ENCODE results near the gene RFX7.
"Not testable (repeated sequence)": the region's sequence is repeated elsewhere in the genome, so short reads cannot be mapped to it uniquely, and the experiment has no call there.

RFX7 gene

GRCh38 chr15:56205061-56205876 is 38.4 kb downstream of the RFX7 start:
- no peak for DNase-seq (ENCODE audit: low read depth)

- not testable (repeated sequence) for DNase-seq (ENCODE audit: low read depth)
These were observed 40.3 kb downstream of the RFX7 start for GRCh38 chr15:56203312-56203922.

- DNase-seq (ENCODE audit: low read depth), result no peak
These were observed 41.0 kb downstream of the RFX7 start for GRCh38 chr15:56202701-56203100.

- DNase-seq (ENCODE audit: low read depth), result no peak
These were observed 44.6 kb downstream of the RFX7 start for GRCh38 chr15:56199038-56199437.

- DNase-seq (ENCODE audit: low read depth), result no peak
These were observed 49.6 kb downstream of the RFX7 start for GRCh38 chr15:56194035-56194434.

GRCh38 chr15:56192659-56193442 is 50.8 kb downstream of the RFX7 start:
- DNase-seq (ENCODE audit: low read depth), result no peak

GRCh38 chr15:56187665-56188064 is 56.0 kb downstream of the RFX7 start:
- no peak for DNase-seq (ENCODE audit: low read depth)

GRCh38 chr15:56185980-56186379 is 57.7 kb downstream of the RFX7 start:
- DNase-seq (ENCODE audit: low read depth), result no peak

GRCh38 chr15:56184516-56184915 is 59.2 kb downstream of the RFX7 start:
- no peak for DNase-seq (ENCODE audit: low read depth)

GRCh38 chr15:56180851-56181250 is 62.8 kb downstream of the RFX7 start:
- no peak for DNase-seq (ENCODE audit: low read depth)

- no peak for DNase-seq (ENCODE audit: low read depth)
These were observed 66.7 kb downstream of the RFX7 start for GRCh38 chr15:56176996-56177395.

- DNase-seq (ENCODE audit: low read depth), result no peak
These were observed 67.9 kb downstream of the RFX7 start for GRCh38 chr15:56175788-56176187.

GRCh38 chr15:56174649-56175048 is 69.0 kb downstream of the RFX7 start:
- DNase-seq (ENCODE audit: low read depth), result no peak

- no peak for DNase-seq (ENCODE audit: low read depth)
These were observed 75.3 kb downstream of the RFX7 start for GRCh38 chr15:56168394-56168793.

- no peak for DNase-seq (ENCODE audit: low read depth)
These were observed 78.4 kb downstream of the RFX7 start for GRCh38 chr15:56165234-56165633.

GRCh38 chr15:56160966-56161365 is 82.7 kb downstream of the RFX7 start:
- DNase-seq (ENCODE audit: low read depth), result no peak

- DNase-seq (ENCODE audit: low read depth), result no peak
These were observed 86.8 kb downstream of the RFX7 start for GRCh38 chr15:56156877-56157276.

- DNase-seq (ENCODE audit: low read depth), result not testable (repeated sequence)
These were observed 88.4 kb downstream of the RFX7 start for GRCh38 chr15:56155278-56155677.

GRCh38 chr15:56154768-56155167 is 88.9 kb downstream of the RFX7 start:
- not testable (repeated sequence) for DNase-seq (ENCODE audit: low read depth)

- no peak for DNase-seq (ENCODE audit: low read depth)
These were observed 93.5 kb downstream of the RFX7 start for GRCh38 chr15:56150204-56150603.

GRCh38 chr15:56148064-56148463 is 95.6 kb downstream of the RFX7 start:
- no peak for DNase-seq (ENCODE audit: low read depth)

GRCh38 chr15:56146756-56147155 is 96.9 kb downstream of the RFX7 start:
- DNase-seq (ENCODE audit: low read depth), result no peak

GRCh38 chr15:56128081-56128480 is 115.6 kb downstream of the RFX7 start:
- no peak for DNase-seq (ENCODE audit: low read depth)

All from activated T-cell treated with anti-CD3 and anti-CD28 coated beads for 1 hour (primary cell).